IMR-90 (cell line): ENCODE measurements around the gene SEC16A. TPM values are rescaled to one million over a fixed set of nuclear protein-coding genes. Genes with fewer than 3 reads are reported as not detected.

Experiments
- ATAC-seq: fragments of 200-7000 bp; cut with Tn5 transposase; 2 replicates; pipeline ENCODE4 v1.9.1; 2020; ENCODE audit warnings: low read depth, mild to moderate bottlenecking, moderate library complexity
- BruUV-seq: library from RNA; stranded (reverse); fragments of 400-500 nt; replicated peaks from 2 replicates; lab custom pipeline; 2021; lab: Mats Ljungman, UMichigan
- CTCF ChIA-PET: fragments of 300-600 bp; formaldehyde crosslinking; extraction: SDS; loops from one replicate; lab custom pipeline; 2021; ENCODE audit warnings: antibody characterized with exemption; lab: Yijun Ruan, JAX
- POLR2A ChIA-PET: fragments of 300-600 bp; sonication (Branson Sonifier 250); formaldehyde crosslinking; loops from one replicate; lab custom pipeline; 2022; ENCODE audit warnings: antibody characterized with exemption; ENCODE audit not compliant: unreplicated experiment; lab: Charles Lee
- DNase-seq: peaks from one replicate; pipeline ENCODE4 v3.0.0; 2013
- H2AFZ ChIP-seq: replicated peaks from 2 replicates; pipeline ENCODE3; 2013; ENCODE audit warnings: low read length, mild to moderate bottlenecking; ENCODE audit not compliant: poor library complexity
- H2AK5ac ChIP-seq: 2 replicates; pipeline ENCODE4 v1.6.1; 2013; ENCODE audit warnings: low read depth, low read length, inconsistent platforms
- H2AK9ac ChIP-seq: replicated peaks from 2 replicates; pipeline ENCODE3; 2013; ENCODE audit warnings: mild to moderate bottlenecking, low read depth, low read length, moderate library complexity; ENCODE audit not compliant: poor library complexity
- H2BK120ac ChIP-seq: 2 replicates; pipeline ENCODE4 v1.6.1; 2013; ENCODE audit warnings: low read depth, low read length, inconsistent platforms
- H2BK15ac ChIP-seq: 3 replicates; pipeline ENCODE4 v1.6.1; 2013; ENCODE audit warnings: low read depth, low read length, inconsistent platforms
- H2BK20ac ChIP-seq: 2 replicates; pipeline ENCODE4 v1.6.1; 2013; ENCODE audit warnings: low read depth, mild to moderate bottlenecking, inconsistent platforms, low read length, moderate library complexity
- H2BK5ac ChIP-seq: 2 replicates; pipeline ENCODE4 v1.6.1; 2013; ENCODE audit warnings: mild to moderate bottlenecking, low read depth, low read length, inconsistent platforms; ENCODE audit not compliant: poor library complexity, severe bottlenecking
- H3K14ac ChIP-seq: replicated peaks from 2 replicates; pipeline ENCODE4 v1.6.1; 2013; ENCODE audit warnings: low read depth, low read length, inconsistent platforms
- H3K18ac ChIP-seq: 2 replicates; pipeline ENCODE4 v1.6.1; 2013; ENCODE audit warnings: low read depth, low read length, control low read depth
- H3K23ac ChIP-seq: 2 replicates; pipeline ENCODE4 v1.6.1; 2013; ENCODE audit warnings: low read depth, low read length, inconsistent platforms
- H3K27ac ChIP-seq: 2 replicates; pipeline ENCODE4 v1.5.1; 2013; ENCODE audit warnings: mild to moderate bottlenecking, control low read depth, low read length; ENCODE audit not compliant: insufficient read depth
- H3K27me3 ChIP-seq: 2 replicates; pipeline ENCODE4 v1.6.1; 2013; ENCODE audit warnings: low read length; ENCODE audit not compliant: control insufficient read depth, insufficient read depth
- H3K36me3 ChIP-seq: 2 replicates; pipeline ENCODE4 v1.6.1; 2013; ENCODE audit warnings: low read length, mixed read lengths; ENCODE audit not compliant: control insufficient read depth, insufficient read depth
- H3K4ac ChIP-seq: 2 replicates; pipeline ENCODE4 v1.6.1; 2013; ENCODE audit warnings: low read depth, low read length, inconsistent platforms
- H3K4me1 ChIP-seq: 2 replicates; pipeline ENCODE4 v1.6.1; 2013; ENCODE audit warnings: low read length, mixed read lengths; ENCODE audit not compliant: control insufficient read depth, insufficient read depth
- H3K4me2 ChIP-seq: 2 replicates; pipeline ENCODE4 v1.6.1; 2013; ENCODE audit warnings: low read depth, mild to moderate bottlenecking, control low read depth, low read length, moderate library complexity
- H3K4me3 ChIP-seq: 2 replicates; pipeline ENCODE4 v1.5.1; 2013; ENCODE audit warnings: low read depth, mild to moderate bottlenecking, control low read depth, low read length, moderate library complexity; ENCODE audit not compliant: insufficient read depth
- H3K56ac ChIP-seq: 2 replicates; pipeline ENCODE4 v1.6.1; 2013; ENCODE audit warnings: low read length, inconsistent platforms; ENCODE audit not compliant: insufficient read depth; ENCODE audit errors: extremely low read depth
- H3K79me1 ChIP-seq, 2 experiments: 2 replicates each; pipeline ENCODE4 v1.6.1; 2013; ENCODE audit warnings: low read length in 2 of 2, inconsistent platforms in 1 of 2, low read depth in 1 of 2
- H3K9ac ChIP-seq: 2 replicates; pipeline ENCODE4 v1.6.1; 2013; ENCODE audit warnings: low read depth, low read length, control low read depth
- H3K9me1 ChIP-seq: 2 replicates; pipeline ENCODE4 v1.6.1; 2013; ENCODE audit warnings: low read length, inconsistent platforms; ENCODE audit not compliant: insufficient read depth
- H3K9me3 ChIP-seq: 2 replicates; pipeline ENCODE4 v1.6.1; 2013; ENCODE audit warnings: low read length; ENCODE audit not compliant: control insufficient read depth, insufficient read depth
- H4K20me1 ChIP-seq: 2 replicates; pipeline ENCODE4 v1.6.1; 2013; ENCODE audit warnings: low read length, inconsistent platforms; ENCODE audit not compliant: insufficient read depth
- H4K5ac ChIP-seq: 2 replicates; pipeline ENCODE4 v1.6.1; 2013; ENCODE audit warnings: mild to moderate bottlenecking, low read depth, low read length, control low read depth
- H4K8ac ChIP-seq, 2 experiments: 2 replicates each; pipeline ENCODE4 v1.6.1; 2013; ENCODE audit warnings: low read depth in 2 of 2, low read length in 2 of 2, control low read depth in 1 of 2, inconsistent platforms in 1 of 2
- H4K91ac ChIP-seq: 2 replicates; pipeline ENCODE4 v1.6.1; 2013; ENCODE audit warnings: low read depth, low read length, inconsistent platforms; ENCODE audit not compliant: insufficient read depth
- BHLHE40 ChIP-seq: fragments of 150-350 bp; IDR thresholded peaks from 2 replicates; pipeline ENCODE4 v1.6.1; 2016; ENCODE audit warnings: mild to moderate bottlenecking, low read depth, low read length
- CHD1 ChIP-seq: IDR thresholded peaks from 2 replicates; pipeline ENCODE4 v1.6.1; 2012; ENCODE audit warnings: low read depth, low read length, improper control_type of control experiment
- FOS ChIP-seq: fragments of 150-350 bp; IDR thresholded peaks from 2 replicates; pipeline ENCODE4 v1.6.1; 2016; ENCODE audit warnings: low read depth, low read length
- MAFK ChIP-seq: IDR thresholded peaks from 2 replicates; pipeline ENCODE4 v1.6.1; 2012; ENCODE audit warnings: low read depth, low read length, improper control_type of control experiment
- MAZ ChIP-seq: IDR thresholded peaks from 2 replicates; pipeline ENCODE4 v1.6.1; 2012; ENCODE audit warnings: low read depth, mild to moderate bottlenecking, low read length, improper control_type of control experiment, moderate library complexity, borderline replicate concordance
- POLR2A ChIP-seq: IDR thresholded peaks from 2 replicates; pipeline ENCODE4 v1.6.1; 2012; ENCODE audit warnings: mild to moderate bottlenecking, low read depth, low read length
- RAD21 ChIP-seq: IDR thresholded peaks from 2 replicates; pipeline ENCODE4 v1.6.1; 2012; ENCODE audit warnings: low read length, improper control_type of control experiment
- RFX5 ChIP-seq: IDR thresholded peaks from 2 replicates; pipeline ENCODE4 v1.8.0; 2012; ENCODE audit warnings: low read depth, mild to moderate bottlenecking, low read length, moderate library complexity
- SMC3 ChIP-seq: fragments of 150-350 bp; IDR thresholded peaks from 2 replicates; pipeline ENCODE4 v1.6.1; 2016; ENCODE audit warnings: low read depth, mild to moderate bottlenecking, antibody characterized with exemption, low read length, moderate library complexity
- WGBS, 2 experiments: methylation state at CpG; one replicate each; pipeline versions ENCODE4 v1.1.5 to v1.1.7; 2013; ENCODE audit warnings: missing lambda C conversion rate in 2 of 2; ENCODE audit not compliant: insufficient read length in 1 of 2; ENCODE audit errors: extremely low coverage in 2 of 2; 5-methylcytosine and 5-hydroxymethylcytosine counted together
- dilution Hi-C: fragments of 300-500 bp; cut with HindIII; formaldehyde crosslinking; loops from one replicate; pipeline ENCODE4 v1.14.3; 2018; ENCODE audit warnings: low sequenced_read_pairs; ENCODE audit not compliant: unreplicated experiment
- in situ Hi-C: fragments of 300-500 bp; cut with MboI; formaldehyde crosslinking; loops from 3 replicates; pipeline ENCODE4 v1.14.3; 2019; ENCODE audit warnings: low sequenced_read_pairs, inconsistent platforms, mixed read lengths
- intact Hi-C: fragments of 100-400 bp; cut with micrococcal nuclease; formaldehyde crosslinking; loops from 2 replicates; pipeline ENCODE4 v1.10.0; 2022
- polyA plus RNA-seq, 3 experiments: library from polyadenylated mRNA; depleted of rRNA; stranded (reverse); fragments of >200 nt; gene quantifications; 2 replicates each; pipeline ENCODE4 v1.2.3, GENCODE V29; 2012; ENCODE audit warnings: low replicate concordance in 1 of 3
- total RNA-seq: library from RNA; depleted of rRNA; stranded (reverse); fragments of >200 nt; gene quantifications from 2 replicates; pipeline ENCODE4 v1.2.3, GENCODE V29; 2012
- TF ChIP-seq, protein P1 (sequence below): fragments of 150-350 bp; IDR thresholded peaks from 2 replicates; pipeline ENCODE4 v1.6.1; 2016; ENCODE audit warnings: low read depth, mild to moderate bottlenecking, low read length, moderate library complexity, borderline replicate concordance

Gene SEC16A
- total and polyA plus RNA-seq, 2 of the 4 experiments (the other 2 are of a cell fraction): 12.2 to 48.1 TPM

DNA sequence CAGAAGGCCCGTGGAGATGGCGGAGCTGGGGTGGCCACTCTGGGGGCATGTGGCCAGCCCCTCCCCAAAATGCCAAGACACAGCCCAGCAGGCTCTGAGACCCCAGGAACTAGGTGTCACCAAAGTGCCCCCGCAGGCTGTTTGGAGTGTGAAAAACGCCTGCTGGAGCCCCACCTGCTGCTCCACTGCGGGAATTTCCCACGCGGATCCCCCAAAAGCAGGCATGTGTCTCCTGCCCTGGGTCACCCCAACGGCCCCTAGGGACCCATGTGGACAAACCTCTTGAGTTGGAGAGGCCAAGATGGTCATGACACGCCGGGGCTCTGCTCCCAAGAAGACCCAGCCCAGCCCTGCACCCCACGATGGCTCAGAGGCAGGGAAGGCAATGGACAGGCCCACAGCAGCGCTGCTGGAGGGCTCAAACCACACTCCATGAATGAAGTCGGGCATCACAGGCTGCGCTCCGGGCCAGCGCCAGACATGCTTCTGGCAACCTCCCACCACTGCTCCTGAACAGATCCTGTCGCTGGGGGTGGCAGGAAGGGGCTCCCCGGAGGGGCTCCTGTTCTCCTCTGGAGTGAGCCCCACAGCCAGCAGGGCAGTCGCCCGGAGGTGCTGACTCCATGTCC lies 47.7 kb upstream of the SEC16A start:
- Histone ChIP-seq H2BK15ac (no peak overlapping the region), H4K5ac (no peak overlapping the region), H3K14ac (no peak overlapping the region), H2BK20ac (no peak overlapping the region), H3K4me1 (peaks cover 2% of the 10 kb centered on the region; the same call in 1 of the 2 replicates), H3K27ac (no peak overlapping the region), H3K27me3 (no peaks in the 10 kb centered on the region), H2BK120ac (no peak overlapping the region), H4K20me1 (peaks cover 57% of the 10 kb centered on the region), H3K18ac (no peak overlapping the region), H2BK5ac (no peak overlapping the region), H3K23ac (no peak overlapping the region), H3K9ac (no peak overlapping the region), H3K36me3 (peaks cover 15% of the 10 kb centered on the region; the same call in 1 of the 2 replicates), H2AFZ (no peak overlapping the region), H3K4ac (no peak overlapping the region), H4K91ac (no peak overlapping the region), H2AK9ac (no peak overlapping the region), H4K8ac (no peak overlapping the region), H2AK5ac (no peak overlapping the region), H3K9me1 (no peaks in the 10 kb centered on the region), H3K9me3 (no peaks in the 10 kb centered on the region), H3K56ac (no peak overlapping the region), H3K4me3 (no peak overlapping the region), H3K79me1 (peaks cover 5 to 45% of the 10 kb centered on the region in 2 experiments; a peak in 2 of 4 replicates), H3K4me2 (no peak overlapping the region)
- in situ Hi-C loops (no loop called here), dilution Hi-C loops (no loop called here), intact Hi-C loops (no loop called here)
- CTCF ChIA-PET: no interaction called here
- no TSS peak for BruUV-seq
- DNase-seq: no peak
- ATAC-seq: no peak
- WGBS, 2 experiments: 69% methylated on average over 8 of the region's 20 CpGs; no CpG with 5 or more reads in 1 of the 2 experiments
- no peak for TF ChIP-seq BHLHE40
- TF ChIP-seq POLR2A: no peak
- no peak for TF ChIP-seq RAD21
- TF ChIP-seq RFX5: no peak
- TF ChIP-seq, protein P1, sequence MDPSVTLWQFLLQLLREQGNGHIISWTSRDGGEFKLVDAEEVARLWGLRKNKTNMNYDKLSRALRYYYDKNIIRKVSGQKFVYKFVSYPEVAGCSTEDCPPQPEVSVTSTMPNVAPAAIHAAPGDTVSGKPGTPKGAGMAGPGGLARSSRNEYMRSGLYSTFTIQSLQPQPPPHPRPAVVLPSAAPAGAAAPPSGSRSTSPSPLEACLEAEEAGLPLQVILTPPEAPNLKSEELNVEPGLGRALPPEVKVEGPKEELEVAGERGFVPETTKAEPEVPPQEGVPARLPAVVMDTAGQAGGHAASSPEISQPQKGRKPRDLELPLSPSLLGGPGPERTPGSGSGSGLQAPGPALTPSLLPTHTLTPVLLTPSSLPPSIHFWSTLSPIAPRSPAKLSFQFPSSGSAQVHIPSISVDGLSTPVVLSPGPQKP: no peak
- no peak for TF ChIP-seq MAFK
- TF ChIP-seq CHD1: no peak
- no peak for TF ChIP-seq MAZ
- no peak for TF ChIP-seq SMC3
- no peak for TF ChIP-seq FOS
- POLR2A ChIA-PET: no interaction called here
